AG04450 (cell line): ENCODE measurements around the gene RPL37A. TPM values are rescaled to one million over a fixed set of nuclear protein-coding genes. Genes with fewer than 3 reads are reported as not detected.

Experiments used
- CTCF ChIA-PET: fragments of 300-600, 350-600 bp; formaldehyde crosslinking; extraction: SDS; loops from one replicate; lab custom pipeline; 2022; ENCODE audit warnings: antibody characterized with exemption, inconsistent platforms; lab: Charles Lee
- POLR2A ChIA-PET: fragments of 350-600 bp; formaldehyde crosslinking; extraction: SDS; loops from one replicate; lab custom pipeline; 2021; ENCODE audit warnings: antibody characterized with exemption, inconsistent platforms; lab: Yijun Ruan, JAX
- DNase-seq: peaks from one replicate; pipeline ENCODE4 v3.0.0-alpha.2; 2011; ENCODE audit warnings: low read depth, low spot score
- H3K27ac ChIP-seq: one replicate; pipeline ENCODE4 v1.5.1; 2012; ENCODE audit warnings: low read depth, low read length, control low read depth
- H3K27me3 ChIP-seq: one replicate; pipeline ENCODE4 v1.6.0; 2012; ENCODE audit warnings: low read length; ENCODE audit not compliant: control insufficient read depth, insufficient read depth
- H3K4me3 ChIP-seq: 2 replicates; pipeline ENCODE4 v1.5.1; 2011; ENCODE audit warnings: mild to moderate bottlenecking, low read depth, low read length, control low read depth
- H3K9me3 ChIP-seq: 2 replicates; pipeline ENCODE4 v1.5.1; 2012; ENCODE audit warnings: low read length; ENCODE audit not compliant: control insufficient read depth, insufficient read depth
- polyA plus RNA-seq: library from polyadenylated mRNA; depleted of rRNA; stranded (reverse); fragments of >200 nt; gene quantifications from 2 replicates; pipeline ENCODE4 v1.2.3, GENCODE V29; 2011
- TF ChIP-seq, protein P1 (sequence below): IDR thresholded peaks from 2 replicates; pipeline ENCODE4 v1.5.1; 2011; ENCODE audit warnings: low read depth, low read length, control low read depth, inconsistent platforms

Gene RPL37A
- polyA plus RNA-seq, 1 experiment: 3,563 TPM

- ChIA-PET POLR2A (interaction anchor here (1.3 kb wide), 1 partner anchor 147 kb away, joined by 5 read pairs; no protein-coding TSS in a partner anchor), CTCF (interaction anchor here (0.6 to 10.6 kb wide), 33 partner anchors 10 to 1234 kb away, joined by 3 to 594 read pairs (median 4); partner anchors contain the start of gene SMARCAL1)
- TF ChIP-seq, protein P1, sequence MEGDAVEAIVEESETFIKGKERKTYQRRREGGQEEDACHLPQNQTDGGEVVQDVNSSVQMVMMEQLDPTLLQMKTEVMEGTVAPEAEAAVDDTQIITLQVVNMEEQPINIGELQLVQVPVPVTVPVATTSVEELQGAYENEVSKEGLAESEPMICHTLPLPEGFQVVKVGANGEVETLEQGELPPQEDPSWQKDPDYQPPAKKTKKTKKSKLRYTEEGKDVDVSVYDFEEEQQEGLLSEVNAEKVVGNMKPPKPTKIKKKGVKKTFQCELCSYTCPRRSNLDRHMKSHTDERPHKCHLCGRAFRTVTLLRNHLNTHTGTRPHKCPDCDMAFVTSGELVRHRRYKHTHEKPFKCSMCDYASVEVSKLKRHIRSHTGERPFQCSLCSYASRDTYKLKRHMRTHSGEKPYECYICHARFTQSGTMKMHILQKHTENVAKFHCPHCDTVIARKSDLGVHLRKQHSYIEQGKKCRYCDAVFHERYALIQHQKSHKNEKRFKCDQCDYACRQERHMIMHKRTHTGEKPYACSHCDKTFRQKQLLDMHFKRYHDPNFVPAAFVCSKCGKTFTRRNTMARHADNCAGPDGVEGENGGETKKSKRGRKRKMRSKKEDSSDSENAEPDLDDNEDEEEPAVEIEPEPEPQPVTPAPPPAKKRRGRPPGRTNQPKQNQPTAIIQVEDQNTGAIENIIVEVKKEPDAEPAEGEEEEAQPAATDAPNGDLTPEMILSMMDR: peak; percentile 76
- no peaks in the 10 kb centered on the region for H3K27me3 ChIP-seq
- peak; percentile 75 for DNase-seq
- H3K27ac ChIP-seq: no peak overlapping the region
- H3K4me3 ChIP-seq: no peak overlapping the region
- peaks cover 2% of the 10 kb centered on the region; the same call in 1 of the 2 replicates for H3K9me3 ChIP-seq
Observed at GRCh38 chr2:216519154-216519762, 20.6 kb downstream of the RPL37A start.

GRCh38 chr2:216520112-216520511 is 21.5 kb downstream of the RPL37A start:
- Histone ChIP-seq H3K27me3 (no peaks in the 10 kb centered on the region), H3K27ac (no peak overlapping the region), H3K4me3 (no peak overlapping the region), H3K9me3 (peaks cover 2% of the 10 kb centered on the region; the same call in 1 of the 2 replicates)
- DNase-seq: peak; percentile 16
- TF ChIP-seq, protein P1: no peak
- POLR2A ChIA-PET: interaction anchor here (1.3 kb wide), 1 partner anchor 146 kb away, joined by 5 read pairs; no protein-coding TSS in a partner anchor
- CTCF ChIA-PET: interaction anchor here (0.6 to 10.6 kb wide), 9 partner anchors 11 to 991 kb away, joined by 3 to 594 read pairs (median 8); no protein-coding TSS in a partner anchor

GRCh38 chr2:216522892-216523502 is 24.4 kb downstream of the RPL37A start:
- peaks cover 2% of the 10 kb centered on the region; the same call in 1 of the 2 replicates for H3K9me3 ChIP-seq
- CTCF ChIA-PET: interaction anchor here (10.6 kb wide), 1 partner anchor 136 kb away, joined by 594 read pairs; no protein-coding TSS in a partner anchor
- no peak for DNase-seq
- no peaks in the 10 kb centered on the region for H3K27me3 ChIP-seq
- no peak overlapping the region for H3K27ac ChIP-seq
- no peak overlapping the region for H3K4me3 ChIP-seq
- POLR2A ChIA-PET: interaction anchor here (0.6 kb wide), 1 partner anchor 16 kb away, joined by 5 read pairs; no protein-coding TSS in a partner anchor
- TF ChIP-seq, protein P1: no peak

- Histone ChIP-seq H3K4me3 (no peak overlapping the region), H3K27me3 (no peaks in the 10 kb centered on the region), H3K27ac (no peak overlapping the region), H3K9me3 (peaks cover 2% of the 10 kb centered on the region; the same call in 1 of the 2 replicates)
- no peak for DNase-seq
- TF ChIP-seq, protein P1: no peak
- CTCF ChIA-PET: interaction anchor here (2.4 kb wide), 1 partner anchor 9 kb away, joined by 8 read pairs; no protein-coding TSS in a partner anchor
- POLR2A ChIA-PET: interaction anchor here (0.7 kb wide), 1 partner anchor 32 kb away, joined by 3 read pairs; no protein-coding TSS in a partner anchor
Observed at GRCh38 chr2:216525972-216526371, 27.3 kb downstream of the RPL37A start.
